NCI-H2107 (cell line): ENCODE measurements around the gene JAKMIP3.
"Not testable (repeated sequence)": the region's sequence is repeated elsewhere in the genome, so short reads cannot be mapped to it uniquely, and the experiment has no call there.

Experiments
- DNase-seq: peaks from one replicate; lab custom pipeline; 2025; lab: John Stamatoyannopoulos, UW

Gene JAKMIP3

GRCh38 chr10:132064771-132065437, 842 bp upstream of the JAKMIP3 start:
- no peak for DNase-seq

- DNase-seq, result no peak
Observed at GRCh38 chr10:132066186-132066585, 440 bp downstream of the JAKMIP3 start.

GRCh38 chr10:132066812-132067211, 1.1 kb downstream of the JAKMIP3 start:
- no peak for DNase-seq

GRCh38 chr10:132068431-132069121, 2.8 kb downstream of the JAKMIP3 start:
- no peak for DNase-seq

GRCh38 chr10:132069122-132069848, 3.5 kb downstream of the JAKMIP3 start:
- DNase-seq, result no peak

GRCh38 chr10:132069849-132070182, 4.1 kb downstream of the JAKMIP3 start:
- no peak for DNase-seq

GRCh38 chr10:132070724-132071123, 5.0 kb downstream of the JAKMIP3 start:
- no peak for DNase-seq

GRCh38 chr10:132071667-132072066, 5.9 kb downstream of the JAKMIP3 start:
- DNase-seq, result no peak

- DNase-seq, result no peak
Observed at GRCh38 chr10:132075909-132076577, 10.3 kb downstream of the JAKMIP3 start.

GRCh38 chr10:132076578-132077081, 10.9 kb downstream of the JAKMIP3 start:
- no peak for DNase-seq

GRCh38 chr10:132077091-132077490, 11.3 kb downstream of the JAKMIP3 start:
- DNase-seq, result no peak

- DNase-seq, result no peak
Observed at GRCh38 chr10:132078746-132079345, 13.1 kb downstream of the JAKMIP3 start.

- DNase-seq, result not testable (repeated sequence)
Observed at GRCh38 chr10:132084384-132084783, 18.6 kb downstream of the JAKMIP3 start.

GRCh38 chr10:132093236-132093635, 27.5 kb downstream of the JAKMIP3 start:
- DNase-seq, result not testable (repeated sequence)

GRCh38 chr10:132094581-132095234, 29.0 kb downstream of the JAKMIP3 start:
- no peak for DNase-seq

- DNase-seq, result no peak
Observed at GRCh38 chr10:132095403-132096113, 29.8 kb downstream of the JAKMIP3 start.

- DNase-seq, result no peak
Observed at GRCh38 chr10:132096223-132096622, 30.5 kb downstream of the JAKMIP3 start.

- DNase-seq, result no peak
Observed at GRCh38 chr10:132096863-132097478, 31.2 kb downstream of the JAKMIP3 start.

- DNase-seq, result no peak
Observed at GRCh38 chr10:132097609-132098377, 32.0 kb downstream of the JAKMIP3 start.
